Measurements from ENCODE around the gene LRRC59. TPM values are rescaled to one million over a fixed set of nuclear protein-coding genes. Genes with fewer than 3 reads are reported as not detected.

The LRRC59 gene
- total and polyA plus RNA-seq, 7 donors: 15.9 to 122 (median 48.0) TPM

GRCh38 chr17:50367401-50367800 is 29.9 kb downstream of the LRRC59 start:
- H3K4me1 ChIP-seq: peaks cover 17% of the 10 kb centered on the region
- intact Hi-C loops (cut with DNase I): no loop called here
- peaks cover 0 to 67% of the 10 kb centered on the region in 2 donors for H3K36me3 ChIP-seq (ENCODE audit: insufficient read depth in 1 of 2, low read depth in 1 of 2)
- DNase-seq: no peak
- no peak for ATAC-seq
- no peaks in the 10 kb centered on the region for H3K27me3 ChIP-seq (ENCODE audit: insufficient read depth in 3 of 3, low read length in 2 of 3)
- H3K4me3 ChIP-seq: no peak overlapping the region
- no peak overlapping the region for H3K27ac ChIP-seq
- no peaks in the 10 kb centered on the region for H3K9me3 ChIP-seq
- WGBS, 3 donors: 86 to 90% (median 86%) methylated on average over 1 of the region's 1 CpG
- no peak for TF ChIP-seq CTCF (IDR thresholded peaks at IDR 0.05)

- ATAC-seq (no peak), DNase-seq (no peak)
- Histone ChIP-seq H3K9me3 (no peaks in the 10 kb centered on the region), H3K27me3 (ENCODE audit: insufficient read depth in 3 of 3, low read length in 2 of 3) (no peaks in the 10 kb centered on the region), H3K27ac (no peak overlapping the region), H3K36me3 (ENCODE audit: insufficient read depth in 1 of 2, low read depth in 1 of 2) (peaks cover 0 to 67% of the 10 kb centered on the region in 2 donors), H3K4me1 (peaks cover 6% of the 10 kb centered on the region), H3K4me3 (no peak overlapping the region)
- 79 to 84% (median 82%) methylated on average over 14 of the region's 14 CpGs for WGBS, 3 donors
- no peak for TF ChIP-seq CTCF (IDR thresholded peaks at IDR 0.05)
- intact Hi-C loops (cut with DNase I): no loop called here
Observed at GRCh38 chr17:50365649-50366393, 31.5 kb downstream of the LRRC59 start.

- TF ChIP-seq CTCF (IDR thresholded peaks at IDR 0.05): no peak
- WGBS, 3 donors: 54 to 66% (median 58%) methylated on average over 2 of the region's 2 CpGs
Observed at GRCh38 chr17:50365165-50365564, 32.2 kb downstream of the LRRC59 start.

GRCh38 chr17:50364715-50365114 is 32.6 kb downstream of the LRRC59 start:
- no peak for ATAC-seq

More at GRCh38 chr17:50365165-50365564, 32.2 kb downstream of the LRRC59 start:
- Histone ChIP-seq H3K27me3 (ENCODE audit: insufficient read depth in 3 of 3, low read length in 2 of 3) (no peaks in the 10 kb centered on the region), H3K36me3 (ENCODE audit: insufficient read depth in 1 of 2, low read depth in 1 of 2) (peaks cover 0 to 65% of the 10 kb centered on the region in 2 donors), H3K27ac (no peak overlapping the region), H3K9me3 (no peaks in the 10 kb centered on the region), H3K4me3 (no peak overlapping the region), H3K4me1 (peaks cover 5% of the 10 kb centered on the region)
- DNase-seq: no peak
- intact Hi-C loops (cut with DNase I): no loop called here
- no peak for ATAC-seq

More at GRCh38 chr17:50364715-50365114, 32.6 kb downstream of the LRRC59 start:
- Histone ChIP-seq H3K27ac (no peak overlapping the region), H3K9me3 (no peaks in the 10 kb centered on the region), H3K4me1 (peaks cover 5% of the 10 kb centered on the region), H3K36me3 (ENCODE audit: insufficient read depth in 1 of 2, low read depth in 1 of 2) (peaks cover 0 to 64% of the 10 kb centered on the region in 2 donors), H3K27me3 (ENCODE audit: insufficient read depth in 3 of 3, low read length in 2 of 3) (no peaks in the 10 kb centered on the region), H3K4me3 (no peak overlapping the region)
- no peak for DNase-seq
- WGBS, 3 donors: 77 to 79% (median 79%) methylated on average over 9 of the region's 9 CpGs
- intact Hi-C loops (cut with DNase I): loop anchor here in 1 of 2 donors (5.0 kb wide), 1 partner anchor 103 kb away; the partner anchor contains the start of gene CHAD
- TF ChIP-seq CTCF (IDR thresholded peaks at IDR 0.05): no peak
